GM19467 (cell line): Measurements from ENCODE around the gene EXOC6B.
"Not testable (repeated sequence)": the region's sequence is repeated elsewhere in the genome, so short reads cannot be mapped to it uniquely, and the experiment has no call there.

Experiments used
- ATAC-seq: cut with Tn5 transposase; IDR thresholded peaks from one replicate; pipeline ENCODE4 v1.9.1; 2021; ENCODE audit warnings: mild to moderate bottlenecking, moderate library complexity; ENCODE audit not compliant: unreplicated experiment

Gene EXOC6B

DNA sequence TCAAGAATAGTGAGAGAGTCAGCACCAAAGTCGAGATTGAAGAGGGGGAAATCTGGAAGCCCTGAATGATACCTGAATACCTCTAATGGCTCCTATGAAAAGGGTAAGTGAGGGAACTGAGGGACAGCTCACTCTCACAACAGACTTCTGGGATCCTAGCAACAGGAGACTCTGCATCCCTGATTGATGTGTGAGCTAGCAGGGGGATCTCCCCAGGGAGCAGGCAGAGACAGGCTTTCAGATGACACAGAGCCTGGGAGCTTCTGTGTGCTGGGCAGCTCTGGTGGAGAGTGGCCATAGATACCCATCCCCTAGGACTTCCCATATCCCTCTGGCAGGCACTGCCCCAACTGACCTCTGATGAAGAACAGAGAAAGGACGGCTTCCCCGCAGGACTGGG is 206.2 kb downstream of the EXOC6B start:
- no peak for ATAC-seq

DNA sequence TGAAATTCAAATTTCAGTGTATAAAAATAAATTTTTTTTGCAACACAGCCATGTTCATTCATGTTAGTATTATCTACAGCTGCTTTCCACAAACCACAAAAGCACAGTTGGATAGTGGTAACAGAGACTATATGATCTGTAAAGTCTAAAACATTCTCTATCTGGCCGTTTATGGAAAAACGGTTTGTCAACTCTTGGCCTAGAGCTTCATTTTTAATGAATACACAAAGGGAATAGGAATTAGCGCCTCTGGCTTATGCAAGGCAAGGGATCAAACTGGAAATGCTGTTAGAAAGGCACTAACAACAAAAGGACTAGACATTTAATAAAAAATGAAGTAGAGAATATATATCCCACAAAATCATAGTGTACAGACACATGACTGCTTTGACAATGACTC is 211.9 kb downstream of the EXOC6B start:
- no peak for ATAC-seq

DNA sequence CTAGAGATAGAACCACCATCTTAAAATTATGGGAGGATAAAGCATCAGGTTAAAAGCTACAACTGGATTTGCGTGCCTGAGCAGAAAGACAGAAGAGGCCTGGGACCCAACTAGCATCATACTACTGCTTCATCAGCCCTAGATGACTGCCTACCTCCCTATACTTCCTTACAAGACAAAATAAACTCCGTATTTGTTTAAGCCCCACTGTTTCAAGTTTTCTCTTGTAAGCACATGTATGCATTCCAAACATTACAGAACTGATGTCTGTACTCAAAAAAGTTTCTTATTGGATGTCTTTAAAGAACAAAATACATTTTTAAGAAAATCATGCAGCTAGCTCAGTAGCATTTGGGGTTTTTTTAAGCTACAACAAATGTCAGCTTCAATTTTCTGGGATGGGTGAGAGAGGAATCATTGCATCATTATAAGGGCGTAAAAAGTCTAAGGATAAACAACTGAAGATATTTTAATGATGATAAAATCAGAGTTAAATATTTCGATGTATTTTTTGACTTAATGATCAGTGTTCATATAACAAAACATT is 213.1 kb downstream of the EXOC6B start:
- no peak for ATAC-seq

DNA sequence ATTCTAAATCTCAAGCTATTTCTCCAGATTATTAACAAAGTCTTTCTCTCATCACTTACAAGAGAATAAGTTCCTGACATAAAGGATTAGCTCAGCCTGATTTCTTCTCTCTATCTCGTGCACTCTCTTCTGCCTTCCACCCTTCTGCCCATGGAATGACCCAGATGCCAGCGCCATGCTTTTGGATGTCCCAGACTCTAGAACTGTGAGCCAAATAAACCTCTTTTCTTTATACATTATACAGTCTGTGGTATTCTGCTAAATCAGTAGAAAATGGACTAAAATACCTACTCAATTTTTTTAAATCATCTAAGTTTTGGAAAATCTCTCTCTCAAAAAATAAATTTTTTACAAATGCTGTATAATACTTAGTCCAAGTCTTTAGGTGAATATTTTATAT is 218.6 kb downstream of the EXOC6B start:
- no peak for ATAC-seq

DNA sequence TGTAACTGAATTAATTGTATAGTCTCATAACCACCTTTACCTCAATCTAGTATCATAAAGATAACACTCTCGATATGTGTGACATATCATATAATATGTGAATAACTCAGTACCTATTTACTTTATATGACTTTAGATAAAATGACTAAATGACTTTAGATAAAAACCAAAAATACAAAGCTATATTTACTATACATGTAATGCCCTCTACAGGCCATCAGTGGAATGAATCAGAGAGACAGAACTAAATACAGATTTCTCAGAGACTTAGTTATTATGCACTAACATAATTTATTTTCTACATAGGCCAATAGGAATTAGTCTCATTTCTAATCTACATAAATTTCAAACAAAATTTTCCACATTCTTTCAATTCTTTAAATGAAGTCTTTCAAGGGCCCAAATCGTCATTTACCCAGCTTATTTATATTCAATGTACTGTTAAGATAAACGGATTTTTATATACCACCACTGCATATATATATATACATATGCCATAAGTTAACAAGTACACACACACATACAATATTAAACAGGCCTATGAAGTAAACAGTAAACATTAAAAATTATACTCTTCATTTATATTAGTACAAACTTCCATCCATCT is 219.9 kb downstream of the EXOC6B start:
- ATAC-seq, result no peak

DNA sequence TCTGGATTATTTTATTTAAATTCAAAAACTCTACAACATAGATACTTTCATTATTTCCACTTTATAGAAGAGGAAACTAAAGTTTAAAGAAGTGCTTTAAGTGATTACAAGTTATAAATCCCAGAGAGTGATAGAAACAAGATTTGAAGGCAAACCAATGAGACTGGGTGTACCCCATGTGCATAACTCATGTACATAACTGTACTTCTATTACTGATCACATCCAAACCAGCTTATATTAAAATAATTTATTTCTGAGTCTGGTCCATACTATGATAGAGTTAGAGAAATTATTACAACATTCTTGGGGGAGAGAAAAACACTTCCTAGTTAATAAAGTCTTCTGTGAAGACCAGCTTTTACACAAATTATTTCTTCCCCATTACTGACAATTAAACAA is 221.4 kb downstream of the EXOC6B start:
- no peak for ATAC-seq

DNA sequence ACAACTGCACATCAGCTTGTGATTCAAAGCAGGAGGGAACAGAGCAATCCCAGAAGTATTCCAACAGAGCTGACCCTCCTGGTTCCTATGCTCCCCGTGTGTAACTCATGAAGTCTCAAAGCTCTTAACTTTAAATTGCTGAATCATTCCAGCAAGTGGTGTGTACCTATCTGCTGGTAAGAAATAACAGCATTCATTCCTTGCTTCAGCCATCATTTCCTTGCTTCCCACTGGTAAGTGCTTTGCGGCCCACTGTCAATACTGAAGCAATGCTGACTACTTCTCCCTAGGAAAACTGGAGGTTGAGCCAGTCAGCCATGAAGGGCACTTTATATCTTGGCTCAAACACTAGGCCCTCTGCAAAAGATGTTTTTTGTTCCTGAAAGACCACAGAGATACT is 222.4 kb downstream of the EXOC6B start:
- ATAC-seq, result no peak

DNA sequence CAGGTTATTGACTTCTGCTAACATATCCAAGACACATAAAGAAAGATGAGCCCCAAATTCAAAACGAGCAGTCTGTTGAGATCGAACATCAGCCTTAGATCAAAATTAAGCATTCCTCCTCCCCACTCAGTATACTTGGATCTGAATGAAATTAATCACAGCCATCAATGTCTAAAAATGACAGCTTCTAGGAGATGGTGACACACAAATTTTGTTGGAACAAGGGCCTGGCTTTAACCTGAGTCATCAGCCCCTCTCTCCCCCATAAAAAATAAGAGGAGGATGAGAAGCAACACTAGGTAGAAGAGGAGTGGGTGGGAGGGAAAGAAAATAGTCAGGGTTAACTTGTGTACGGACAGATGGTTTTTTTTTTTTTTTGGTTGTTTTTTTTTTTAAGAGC is 223.1 kb downstream of the EXOC6B start:
- no peak for ATAC-seq

DNA sequence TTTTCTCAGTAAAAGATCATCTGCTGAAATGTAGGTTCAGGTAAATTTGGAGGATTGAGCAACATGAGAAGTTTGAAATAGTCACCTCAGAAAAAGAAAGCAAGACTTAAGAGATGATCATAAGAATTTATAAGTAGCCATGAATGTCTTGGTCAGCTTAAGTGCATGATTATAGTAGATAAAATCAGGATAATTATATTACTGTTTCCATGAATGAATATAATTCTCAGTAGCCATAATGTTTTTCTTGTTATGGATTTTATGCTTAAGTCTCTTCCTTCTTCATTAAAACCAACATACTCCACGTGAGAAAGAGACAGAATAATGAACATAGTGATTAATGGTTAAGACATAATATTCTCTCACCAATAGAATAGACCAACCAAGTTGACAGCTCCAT is 223.7 kb downstream of the EXOC6B start:
- no peak for ATAC-seq

DNA sequence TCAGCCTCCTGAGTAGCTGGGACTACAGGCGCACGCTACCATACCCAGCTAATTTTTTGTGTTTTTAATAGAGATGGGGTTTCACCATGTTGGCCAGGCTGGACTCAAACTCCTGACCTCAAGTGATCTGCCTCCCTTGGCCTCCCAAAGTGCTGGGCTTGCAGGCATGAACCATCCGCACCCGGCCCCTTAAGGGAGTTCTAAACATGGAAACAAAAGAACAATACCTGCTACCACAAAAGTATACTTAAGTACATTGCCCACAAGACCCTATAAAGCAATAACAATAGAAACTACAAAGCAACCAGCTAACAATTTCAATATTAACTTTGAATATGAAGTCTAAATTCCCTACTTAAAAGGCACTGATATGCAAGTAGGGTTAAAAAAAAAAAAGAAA is 242.0 kb downstream of the EXOC6B start:
- ATAC-seq, result not testable (repeated sequence)

DNA sequence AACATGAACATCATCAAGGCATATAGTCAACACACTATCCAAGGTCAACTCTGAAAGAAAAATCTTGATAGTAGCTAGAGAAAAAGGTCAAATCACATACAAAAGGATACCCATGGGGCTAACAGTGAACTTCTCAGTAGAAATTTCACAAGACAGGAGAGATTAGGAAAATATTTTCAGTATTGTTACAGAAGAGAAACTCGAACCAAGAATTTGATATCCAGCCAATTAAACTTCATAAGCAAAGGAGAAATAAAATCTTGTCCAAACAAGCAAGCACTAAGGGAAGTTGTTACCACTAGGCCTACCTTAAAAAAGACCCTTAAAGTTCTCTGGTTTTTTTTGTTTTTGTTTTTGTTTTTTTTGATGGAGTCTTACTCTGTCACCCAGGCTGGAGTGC is 242.5 kb downstream of the EXOC6B start:
- no peak for ATAC-seq

DNA sequence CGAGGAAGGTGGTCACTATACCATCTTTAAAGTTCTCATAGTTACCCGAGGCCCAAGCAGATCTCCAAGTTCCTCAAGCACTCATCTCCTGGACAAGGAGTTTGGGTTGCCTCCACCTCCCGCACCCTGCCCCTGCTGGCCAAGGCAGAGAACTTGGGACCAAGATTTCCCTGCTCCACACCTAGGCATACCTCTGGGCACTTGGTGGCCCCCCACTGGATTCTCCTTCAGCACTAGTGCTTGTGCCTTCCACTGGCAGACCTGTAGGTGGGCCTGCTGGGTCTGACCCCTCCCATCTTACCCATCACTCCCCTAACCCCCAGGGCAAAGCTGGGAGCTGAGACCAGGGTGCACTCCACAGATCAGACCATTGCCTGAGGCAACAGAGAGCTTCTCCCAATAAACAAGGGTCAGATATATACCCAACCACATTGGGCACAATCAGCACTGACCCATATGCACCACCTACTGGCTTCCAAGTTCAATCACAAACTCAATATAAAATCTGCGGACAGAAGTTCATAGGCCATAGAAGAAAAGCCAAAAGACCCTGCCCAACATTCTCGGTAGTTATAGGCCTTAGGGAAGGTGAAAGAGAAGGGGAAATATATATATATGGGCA is 244.2 kb downstream of the EXOC6B start:
- no peak for ATAC-seq

DNA sequence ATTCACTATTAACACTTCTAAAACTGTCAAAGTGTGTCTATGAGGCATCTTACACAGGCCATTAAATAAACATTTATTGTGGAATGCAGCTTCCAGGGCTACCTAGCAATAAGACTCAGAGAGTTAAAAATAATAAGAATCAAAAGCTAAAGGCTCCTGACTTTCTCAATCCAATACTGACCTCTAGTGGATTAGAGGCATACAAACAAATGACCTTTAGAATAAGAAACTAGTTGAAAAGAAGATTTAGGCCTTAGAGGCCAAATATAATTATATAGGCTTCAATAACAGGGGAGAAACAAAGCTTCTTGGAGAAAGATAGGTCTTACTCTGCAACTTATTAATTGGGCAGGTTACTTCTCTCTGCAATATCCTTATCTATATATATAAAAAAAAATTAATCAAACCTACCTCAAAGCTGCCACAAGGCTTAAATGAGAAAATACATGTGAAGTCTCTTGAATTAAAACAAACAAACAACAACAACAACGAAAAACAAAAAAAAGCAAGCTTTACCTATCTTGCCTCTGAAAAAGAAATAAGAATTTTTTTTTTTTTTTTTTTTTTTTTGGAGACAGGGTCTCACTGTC is 246.1 kb downstream of the EXOC6B start:
- no peak for ATAC-seq

DNA sequence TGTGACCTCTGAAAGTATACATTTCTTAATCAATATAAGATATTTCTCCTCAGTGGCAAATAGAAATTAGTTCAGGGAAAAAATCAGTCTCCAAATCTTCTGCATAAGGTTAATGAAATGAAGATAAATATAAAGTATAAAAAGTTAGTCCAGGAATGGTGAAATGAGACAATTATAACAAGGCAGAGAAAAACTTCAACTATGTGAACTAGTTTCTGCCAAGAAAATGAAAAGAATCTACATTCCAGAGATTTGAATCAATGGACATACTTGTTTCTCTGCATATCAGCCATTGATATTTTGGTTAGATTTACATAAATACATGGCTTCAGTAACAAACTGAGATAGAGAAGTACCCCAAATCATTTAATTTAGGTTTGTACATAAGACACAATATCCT is 249.0 kb downstream of the EXOC6B start:
- no peak for ATAC-seq

DNA sequence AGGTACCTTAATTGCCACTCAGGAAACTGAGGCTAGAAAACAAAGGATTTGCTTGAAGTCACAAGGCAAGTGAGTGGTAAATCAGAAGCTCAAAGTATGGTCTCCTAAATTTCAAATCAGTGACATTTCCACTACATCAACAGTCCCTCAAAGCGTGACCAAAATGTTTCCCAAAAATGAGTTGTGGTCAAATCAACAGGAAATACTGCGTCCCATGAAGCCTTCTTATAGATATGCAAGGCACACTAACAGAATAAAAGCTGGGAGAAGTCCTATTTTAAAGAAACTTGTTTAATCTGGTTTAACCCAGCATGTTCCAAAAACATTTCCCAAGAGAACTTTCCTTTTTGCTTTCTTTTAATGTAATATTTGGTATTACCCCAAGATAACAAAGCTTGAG is 249.4 kb downstream of the EXOC6B start:
- ATAC-seq, result no peak

DNA sequence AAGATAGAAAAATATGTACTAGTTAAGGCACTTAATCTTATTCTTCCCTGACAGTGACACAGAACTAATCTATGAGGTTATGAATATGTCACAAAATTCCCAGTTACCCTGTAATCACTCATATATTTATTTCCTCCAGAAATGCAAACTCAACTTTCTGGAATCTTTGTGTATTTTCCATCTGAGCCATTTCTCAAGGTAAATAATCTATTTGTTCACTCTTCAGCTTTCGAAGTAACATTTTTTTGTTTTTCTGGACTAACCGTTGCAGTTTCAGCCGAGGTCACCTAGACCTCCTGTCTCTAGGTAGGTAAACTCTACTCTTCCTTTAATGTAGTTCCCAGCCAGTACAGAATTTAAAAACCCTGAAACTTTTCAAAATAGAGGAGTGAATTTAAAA is 250.9 kb downstream of the EXOC6B start:
- no peak for ATAC-seq

DNA sequence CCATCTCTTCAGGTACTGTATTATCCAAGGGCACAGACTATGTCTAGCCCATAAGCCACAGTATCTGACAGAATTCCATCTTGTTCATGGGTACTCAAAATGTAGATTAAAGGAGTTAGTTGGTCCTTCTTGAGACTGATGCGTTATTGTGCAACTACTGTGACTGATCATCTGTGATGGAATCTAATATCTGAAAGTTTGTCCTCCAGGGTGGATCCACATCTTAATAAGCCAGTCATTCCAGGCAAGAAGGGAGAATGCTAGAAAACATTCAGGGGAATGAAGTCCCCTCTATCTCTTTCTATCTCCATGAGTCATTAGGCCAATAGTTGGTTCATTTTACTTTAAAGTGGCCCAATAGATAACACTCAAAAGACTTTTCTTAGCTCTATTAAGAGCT is 252.6 kb downstream of the EXOC6B start:
- ATAC-seq, result no peak

DNA sequence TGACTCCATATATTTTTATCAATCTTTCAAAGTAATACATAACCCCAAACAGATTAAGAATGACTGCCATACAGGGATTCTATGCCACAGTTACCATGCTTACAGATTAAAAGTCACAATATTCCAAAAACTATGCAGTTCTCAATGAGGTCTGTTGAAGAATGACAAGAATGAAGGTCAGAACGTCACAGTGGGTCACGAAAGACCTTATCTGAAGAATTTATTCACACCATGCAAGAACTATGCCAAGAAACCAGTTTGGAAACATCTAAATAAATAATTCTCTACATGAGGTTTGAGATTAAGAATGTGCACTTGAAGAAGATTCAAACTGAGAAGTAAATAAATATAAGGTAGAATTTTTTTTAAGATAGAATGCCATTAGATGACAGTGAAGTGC is 253.3 kb downstream of the EXOC6B start:
- ATAC-seq, result no peak

DNA sequence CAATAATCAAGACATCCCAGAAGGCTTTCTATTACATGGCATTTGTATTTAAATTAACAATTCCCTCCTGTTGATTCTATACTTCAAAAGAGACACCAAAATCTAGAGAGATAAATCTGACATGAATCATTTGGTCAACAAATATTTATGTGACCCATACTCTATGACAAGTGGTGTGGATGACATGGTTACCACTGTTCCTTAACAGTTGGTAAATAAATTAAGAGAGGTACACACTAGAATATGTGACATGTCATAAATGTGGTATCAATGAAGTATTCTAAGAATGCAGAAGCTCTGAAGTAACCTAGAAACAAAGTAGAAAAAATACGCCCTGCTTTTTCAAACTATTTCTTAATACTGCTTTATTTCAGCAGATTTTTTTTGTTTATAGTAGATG is 255.4 kb downstream of the EXOC6B start:
- no peak for ATAC-seq

DNA sequence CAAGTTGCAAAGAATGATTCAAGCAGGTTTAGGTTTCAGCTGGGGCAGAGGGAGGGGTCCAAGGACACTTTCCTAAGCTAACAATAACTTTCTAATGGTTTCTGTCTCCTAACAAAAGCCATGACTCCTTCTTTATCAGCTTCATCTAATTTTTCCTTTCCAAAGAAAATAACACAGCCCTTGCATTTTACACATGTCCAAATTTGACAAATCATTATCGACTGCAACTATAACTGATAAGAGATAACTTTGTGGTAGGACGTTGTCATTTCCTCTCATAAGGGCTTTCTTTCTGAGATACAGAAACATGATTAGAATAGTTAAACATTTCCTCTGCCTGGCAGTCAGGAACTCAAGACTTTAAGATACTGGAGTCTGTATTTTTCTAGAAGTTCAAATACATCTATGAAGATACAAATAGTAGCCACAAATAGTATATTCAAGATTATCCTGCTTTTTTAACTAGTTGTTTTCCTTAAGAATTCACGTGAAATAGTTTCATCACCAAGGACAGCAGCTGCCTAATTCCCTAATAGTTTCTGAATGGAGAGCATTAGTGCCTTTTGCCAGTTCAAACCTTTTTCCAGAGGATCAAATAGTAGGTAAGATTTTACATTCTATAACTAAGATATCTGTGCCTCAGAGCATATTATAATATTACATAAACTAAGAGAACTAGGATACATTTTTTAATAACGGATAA is 263.2 kb downstream of the EXOC6B start:
- no peak for ATAC-seq

DNA sequence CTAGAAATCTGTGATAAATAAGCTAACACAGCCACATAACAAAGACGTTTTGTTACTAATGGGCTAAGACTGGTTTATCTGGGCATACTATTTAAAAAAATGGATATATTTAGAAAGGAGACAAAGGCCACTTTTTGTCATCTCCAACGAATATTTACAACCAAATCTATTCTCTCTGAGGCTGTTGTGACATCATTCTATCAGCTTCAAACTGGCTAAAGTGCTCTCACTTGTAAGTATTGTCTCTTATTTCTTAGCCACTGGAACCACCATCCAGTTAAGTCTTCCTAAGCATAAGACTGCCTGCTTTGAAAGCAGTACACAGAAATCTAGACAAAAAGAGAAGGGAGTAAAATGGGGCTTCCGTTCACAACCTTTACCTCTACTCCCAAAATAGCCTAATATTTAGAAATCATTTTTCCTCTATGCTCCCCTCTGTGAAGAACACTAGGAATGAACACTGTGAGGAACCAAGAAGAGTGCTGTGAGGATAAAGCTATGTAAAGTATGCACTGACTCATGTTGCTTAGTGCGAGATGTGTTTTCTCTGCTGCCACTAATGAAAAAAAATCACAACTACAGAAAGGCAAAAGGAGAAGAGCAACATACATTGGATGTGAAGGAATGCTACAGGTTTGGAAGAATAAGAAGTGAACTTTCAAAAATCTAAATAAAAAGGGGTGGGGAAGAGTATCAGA is 264.1 kb downstream of the EXOC6B start:
- ATAC-seq, result no peak
